Natural killer cell (primary cell): Measurements from ENCODE around the gene SH2D7. TPM values are rescaled to one million over a fixed set of nuclear protein-coding genes. Genes with fewer than 3 reads are reported as not detected.

Source experiments
- ATAC-seq, 3 donors: fragments of 150-1000 bp in 2 of 3; fragments of 200-7000 bp in 1 of 3; cut with Tn5 transposase; 1 replicate in 1 of 3; 2 replicates in 2 of 3; pipeline ENCODE4 v1.10.0; 2021; ENCODE audit warnings: mild to moderate bottlenecking in 2 of 3, moderate library complexity in 2 of 3
- DNase-seq, 2 donors: peaks; one replicate each; pipeline versions ENCODE4 v3.0.0 to v3.0.0-alpha.2; 2013 to 2021; ENCODE audit warnings: mixed read lengths in 1 of 2
- H3K27ac ChIP-seq: one replicate; pipeline ENCODE4 v1.5.1; 2013; ENCODE audit warnings: mild to moderate bottlenecking, low read length
- H3K27me3 ChIP-seq: one replicate; pipeline ENCODE4 v1.6.1; 2013; ENCODE audit warnings: low read length; ENCODE audit not compliant: control insufficient read depth, insufficient read depth
- H3K36me3 ChIP-seq: one replicate; pipeline ENCODE4 v1.6.1; 2013; ENCODE audit warnings: low read length; ENCODE audit not compliant: control insufficient read depth, insufficient read depth
- H3K4me1 ChIP-seq: one replicate; pipeline ENCODE4 v1.6.1; 2013; ENCODE audit warnings: low read length; ENCODE audit not compliant: control insufficient read depth, insufficient read depth
- H3K4me3 ChIP-seq: one replicate; pipeline ENCODE4 v1.5.1; 2013; ENCODE audit warnings: low read length
- H3K9me3 ChIP-seq: one replicate; pipeline ENCODE4 v1.6.1; 2013; ENCODE audit warnings: low read length; ENCODE audit not compliant: control insufficient read depth, insufficient read depth
- H3K27ac Mint-ChIP-seq, 2 donors: one replicate each; pipeline ENCODE4 v1.8.0; 2022; ENCODE audit warnings: mild to moderate bottlenecking in 2 of 2, mixed read lengths in 2 of 2, moderate library complexity in 1 of 2
- H3K27me3 Mint-ChIP-seq, 2 donors: one replicate each; pipeline ENCODE4 v1.8.0; 2022; ENCODE audit warnings: low read depth in 2 of 2, mixed read lengths in 2 of 2
- H3K36me3 Mint-ChIP-seq: one replicate; pipeline ENCODE4 v1.8.0; 2022; ENCODE audit warnings: mixed read lengths
- H3K4me1 Mint-ChIP-seq, 2 donors: one replicate each; pipeline ENCODE4 v1.8.0; 2022; ENCODE audit warnings: mixed read lengths in 2 of 2
- H3K4me3 Mint-ChIP-seq: one replicate; pipeline ENCODE4 v1.8.0; 2022; ENCODE audit warnings: mild to moderate bottlenecking, moderate library complexity, mixed read lengths
- H3K9me3 Mint-ChIP-seq, 2 donors: one replicate each; pipeline ENCODE4 v1.8.0; 2022; ENCODE audit warnings: mixed read lengths in 2 of 2
- CTCF ChIP-seq: fragments of 200-600 bp; IDR thresholded peaks from one replicate; pipeline ENCODE4 v1.8.0; 2022; ENCODE audit warnings: antibody characterized with exemption
- WGBS: methylation state at CpG from one replicate; pipeline ENCODE4 v1.1.7; 2013; ENCODE audit warnings: missing lambda C conversion rate; ENCODE audit not compliant: insufficient coverage; 5-methylcytosine and 5-hydroxymethylcytosine counted together
- intact Hi-C: fragments of 100-400 bp; cut with micrococcal nuclease; formaldehyde crosslinking; loops from one replicate; pipeline ENCODE4 v1.14.2; 2022
- total RNA-seq, 4 donors: library from RNA; stranded (reverse); fragments of 120-200 nt in 1 of 4; gene quantifications; one replicate each; pipeline versions ENCODE4 v1.2.3 to v1.2.4, GENCODE V29; 2013 to 2022

Gene SH2D7
- total RNA-seq, 3 donors from 2014 or later (not counting 1 experiment from before 2014, with no cell fraction given), result not detected

GRCh38 chr15:78077053-78077870 lies 15.1 kb upstream of the SH2D7 start, which contains the start of gene TBC1D2B:
TBC1D2B (minus strand) TSS chr15:78077711; CDS start chr15:78077652, 59 bp downstream.
- Histone ChIP-seq H3K27me3 (no peaks in the 10 kb centered on the region), H3K36me3 (no peaks in the 10 kb centered on the region), H3K4me3 (peak within 1 kb of the TSS; percentile 86), H3K9me3 (no peaks in the 10 kb centered on the region), H3K27ac (peak within 1 kb of the TSS; percentile 73), H3K4me1 (peaks cover 30% of the 10 kb centered on the region)
- Mint-ChIP-seq H3K27me3 (no peaks in the 10 kb centered on the region), H3K27ac (peak within 1 kb of the TSS; percentile 80 to 92), H3K9me3 (no peaks in the 10 kb centered on the region), H3K4me1 (peaks cover 36 to 41% of the 10 kb centered on the region in 2 donors), H3K4me3 (peak within 1 kb of the TSS; percentile 98), H3K36me3 (no peaks in the 10 kb centered on the region)
- peak; percentile 59 to 87 for DNase-seq
- under 1% methylated on average over 104 of the region's 104 CpGs for WGBS
- no peak for TF ChIP-seq CTCF
- intact Hi-C loops, result loop anchor here (1.0 kb wide), 1 partner anchor 43 kb away; no protein-coding TSS in a partner anchor
- ATAC-seq, result peak; percentile 86 to 91 (median 88)

- H3K4me3 Mint-ChIP-seq, result peak overlapping the region; percentile 94
- TF ChIP-seq CTCF, result no peak
- H3K9me3 ChIP-seq, result no peaks in the 10 kb centered on the region
- 33% methylated on average over 7 of the region's 7 CpGs for WGBS
- no peaks in the 10 kb centered on the region for H3K36me3 ChIP-seq
- H3K36me3 Mint-ChIP-seq, result no peaks in the 10 kb centered on the region
- peaks cover 31 to 36% of the 10 kb centered on the region in 2 donors for H3K4me1 Mint-ChIP-seq
- H3K4me1 ChIP-seq, result peaks cover 32% of the 10 kb centered on the region
- H3K27ac ChIP-seq, result peak overlapping the region; percentile 48
- H3K27me3 Mint-ChIP-seq, result no peaks in the 10 kb centered on the region
- ATAC-seq (peak in 1 of 3 donors; percentile 11), DNase-seq (no peak)
- H3K4me3 ChIP-seq, result peak overlapping the region; percentile 47
- no peaks in the 10 kb centered on the region for H3K27me3 ChIP-seq
- peak overlapping the region; percentile 77 to 92 for H3K27ac Mint-ChIP-seq
- no peaks in the 10 kb centered on the region for H3K9me3 Mint-ChIP-seq
- intact Hi-C loops, result loop anchor here (1.0 kb wide), 1 partner anchor 44 kb away; no protein-coding TSS in a partner anchor
These were observed 14.5 kb upstream of the SH2D7 start for GRCh38 chr15:78077871-78078210.

- Histone ChIP-seq H3K9me3 (no peaks in the 10 kb centered on the region), H3K27ac (no peak overlapping the region), H3K27me3 (no peaks in the 10 kb centered on the region), H3K4me3 (no peak overlapping the region), H3K4me1 (peaks cover 37% of the 10 kb centered on the region), H3K36me3 (no peaks in the 10 kb centered on the region)
- Mint-ChIP-seq H3K36me3 (no peaks in the 10 kb centered on the region), H3K4me1 (peaks cover 24 to 29% of the 10 kb centered on the region in 2 donors), H3K4me3 (peak overlapping the region; percentile 31), H3K27me3 (no peaks in the 10 kb centered on the region), H3K27ac (no peak overlapping the region), H3K9me3 (no peaks in the 10 kb centered on the region)
- WGBS, result over 99% methylated on average over 11 of the region's 11 CpGs
- ATAC-seq, result no peak
- no peak for DNase-seq
- intact Hi-C loops, result no loop called here
- TF ChIP-seq CTCF, result no peak
These were observed 12.9 kb upstream of the SH2D7 start for GRCh38 chr15:78079298-78080087.
